Measurements from ENCODE around the gene FRYL.
A peak's percentile ranks its signal among the peaks of the same experiment; 100 is the strongest.

FRYL gene

DNA sequence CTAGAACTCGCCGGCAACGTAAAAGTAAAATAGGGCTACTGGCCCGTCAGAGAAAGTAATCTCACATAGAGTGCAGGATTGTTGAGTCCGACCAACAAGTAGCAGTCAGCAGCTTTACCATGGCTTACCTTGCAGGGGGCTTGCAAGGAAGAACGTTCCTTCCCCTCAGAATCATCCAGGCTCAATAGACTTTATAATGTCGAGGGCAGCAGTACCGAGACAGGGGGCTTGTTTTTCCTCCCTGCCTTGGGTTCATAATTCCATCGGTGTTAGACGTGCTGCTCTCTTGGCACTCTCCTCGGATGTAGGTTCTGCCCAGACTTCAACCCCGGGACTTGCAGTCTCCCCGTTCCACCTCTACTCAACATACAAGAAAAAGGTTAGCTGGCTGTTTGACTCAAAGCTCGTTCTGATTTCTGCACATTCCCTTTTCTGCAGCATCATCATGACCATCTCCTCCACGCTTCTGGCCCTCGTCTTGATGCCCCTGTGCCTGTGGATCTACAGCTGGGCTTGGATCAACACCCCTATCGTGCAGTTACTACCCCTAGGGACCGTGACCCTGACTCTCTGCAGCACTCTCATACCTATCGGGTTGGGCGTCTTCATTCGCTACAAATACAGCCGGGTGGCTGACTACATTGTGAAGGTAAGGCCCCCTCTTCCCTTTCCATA is 295.4 kb downstream of the FRYL start:
- Mint-ChIP-seq H3K4me3 (peak overlapping the region; percentile 65), H3K9me3 (peaks cover 5% of the 10 kb centered on the region), H3K36me3 (ENCODE audit: low read depth) (no peaks in the 10 kb centered on the region), H3K4me1 (no peaks in the 10 kb centered on the region), H3K27me3 (ENCODE audit: low read depth, poor library complexity) (peaks cover 90% of the 10 kb centered on the region), H3K27ac (no peak overlapping the region)
- no peak for DNase-seq
- TF ChIP-seq CTCF (IDR thresholded peaks at IDR 0.05): no peak

DNA sequence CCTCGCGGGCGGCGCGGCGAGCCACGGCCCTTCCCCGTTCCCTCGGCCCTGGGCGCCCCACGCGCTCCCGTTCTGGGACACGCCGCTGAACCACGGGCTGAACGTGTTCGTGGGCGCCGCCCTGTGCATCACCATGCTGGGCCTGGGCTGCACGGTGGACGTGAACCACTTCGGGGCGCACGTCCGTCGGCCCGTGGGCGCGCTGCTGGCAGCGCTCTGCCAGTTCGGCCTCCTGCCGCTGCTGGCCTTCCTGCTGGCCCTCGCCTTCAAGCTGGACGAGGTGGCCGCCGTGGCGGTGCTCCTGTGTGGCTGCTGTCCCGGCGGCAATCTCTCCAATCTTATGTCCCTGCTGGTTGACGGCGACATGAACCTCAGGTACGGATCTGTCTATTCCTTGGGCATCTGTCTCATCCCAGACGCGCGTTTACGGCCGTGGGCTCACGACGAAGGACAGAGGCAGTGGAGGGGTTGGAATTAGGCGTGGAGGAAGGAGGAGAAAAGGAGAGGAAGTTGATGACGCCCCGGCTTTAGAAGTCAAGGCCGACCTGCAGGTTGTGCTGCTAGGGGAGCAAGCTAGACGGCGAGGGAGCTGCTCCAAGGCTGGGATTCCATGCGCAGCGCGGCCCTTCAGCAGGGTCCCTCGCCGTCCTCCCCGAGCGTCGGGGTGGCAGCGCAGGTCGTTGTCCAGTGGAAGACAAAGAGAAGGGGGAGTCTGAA is 296.1 kb downstream of the FRYL start:
- Mint-ChIP-seq H3K27ac (no peak overlapping the region), H3K4me3 (peak overlapping the region; percentile 58), H3K4me1 (no peaks in the 10 kb centered on the region), H3K27me3 (ENCODE audit: low read depth, poor library complexity) (peaks cover 83% of the 10 kb centered on the region), H3K36me3 (ENCODE audit: low read depth) (no peaks in the 10 kb centered on the region), H3K9me3 (peaks cover 5% of the 10 kb centered on the region)
- no peak for TF ChIP-seq CTCF (IDR thresholded peaks at IDR 0.05)
- DNase-seq: peak; percentile 17

DNA sequence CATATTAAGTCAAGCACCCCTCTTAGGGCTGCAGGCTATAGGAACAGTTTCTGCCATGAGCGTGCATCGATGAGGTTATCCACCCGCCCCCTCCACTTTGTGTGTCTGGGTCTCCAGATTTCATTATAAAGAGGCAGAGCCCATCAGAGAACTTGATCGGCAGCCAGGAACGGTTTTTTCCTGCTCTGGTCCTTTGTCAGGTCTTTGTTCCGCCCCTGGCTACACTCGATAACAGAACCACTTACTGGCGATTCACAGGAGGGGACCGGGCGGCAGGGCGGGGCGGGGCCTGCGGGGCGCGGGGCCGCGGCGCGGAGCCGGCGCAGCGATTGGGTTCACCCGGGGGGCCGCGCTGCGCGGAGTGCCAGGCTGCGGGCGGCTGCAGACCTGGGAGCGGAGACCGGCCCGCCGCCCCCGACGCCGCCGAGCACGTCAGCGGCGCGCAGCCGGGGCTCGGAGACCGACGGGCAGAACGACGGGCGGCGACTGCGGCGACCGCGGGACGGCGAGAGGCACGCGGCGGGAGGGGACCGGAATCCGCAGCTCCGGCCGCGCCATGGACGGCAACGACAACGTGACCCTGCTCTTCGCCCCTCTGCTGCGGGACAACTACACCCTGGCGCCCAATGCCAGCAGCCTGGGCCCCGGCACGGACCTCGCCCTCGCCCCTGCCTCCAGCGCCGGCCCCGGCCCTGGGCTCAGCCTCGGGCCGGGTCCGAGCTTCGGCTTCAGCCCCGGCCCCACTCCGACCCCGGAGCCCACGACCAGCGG is 296.9 kb downstream of the FRYL start, which contains the start of gene SLC10A4:
SLC10A4 (plus strand) TSS at position 338 of the 771 bp plus-strand sequence; CDS start at position 557, 219 bp downstream.
- Mint-ChIP-seq H3K9me3 (peaks cover 5% of the 10 kb centered on the region), H3K27ac (no peak within 1 kb of the TSS)
- no peak for TF ChIP-seq CTCF (IDR thresholded peaks at IDR 0.05)

GRCh38 chr4:48481581-48481980 is 298.5 kb downstream of the FRYL start:
- H3K27ac Mint-ChIP-seq: no peak overlapping the region
- H3K36me3 Mint-ChIP-seq (ENCODE audit: low read depth): no peaks in the 10 kb centered on the region
- H3K4me3 Mint-ChIP-seq: no peak overlapping the region
- no peak for TF ChIP-seq CTCF (IDR thresholded peaks at IDR 0.05)
- peaks cover 5% of the 10 kb centered on the region for H3K9me3 Mint-ChIP-seq
- DNase-seq: no peak
- H3K27me3 Mint-ChIP-seq (ENCODE audit: low read depth, poor library complexity): peaks cover 71% of the 10 kb centered on the region
- no peaks in the 10 kb centered on the region for H3K4me1 Mint-ChIP-seq

More for the DNA sequence above, 296.9 kb downstream of the FRYL start, which contains the start of gene SLC10A4:
- Mint-ChIP-seq H3K27me3 (ENCODE audit: low read depth, poor library complexity) (peaks cover 80% of the 10 kb centered on the region), H3K36me3 (ENCODE audit: low read depth) (no peaks in the 10 kb centered on the region), H3K4me3 (peak within 1 kb of the TSS; percentile 79), H3K4me1 (no peaks in the 10 kb centered on the region)
- peak; percentile 78 for DNase-seq

DNA sequence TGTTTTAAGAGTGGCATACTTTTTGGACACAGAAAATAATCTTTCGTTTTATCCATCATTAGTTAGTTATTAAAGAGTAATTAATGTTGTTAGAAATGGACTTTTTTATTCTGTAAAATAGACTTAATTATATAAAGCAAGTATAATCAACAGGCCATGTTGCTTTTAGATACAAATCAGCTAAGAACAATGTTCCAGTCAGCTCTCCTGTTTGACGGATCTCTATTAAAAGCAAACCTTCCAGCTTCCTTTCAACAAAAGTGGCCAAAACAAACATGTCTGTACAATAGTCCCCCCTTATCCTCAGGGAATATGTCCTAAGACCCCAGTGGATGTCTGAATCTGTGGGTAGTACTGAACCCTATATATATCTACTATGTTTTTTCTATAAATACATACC is 301.8 kb downstream of the FRYL start:
- Mint-ChIP-seq H3K27me3 (ENCODE audit: low read depth, poor library complexity) (peaks cover 49% of the 10 kb centered on the region), H3K9me3 (no peaks in the 10 kb centered on the region), H3K36me3 (ENCODE audit: low read depth) (no peaks in the 10 kb centered on the region), H3K27ac (no peak overlapping the region), H3K4me1 (no peaks in the 10 kb centered on the region), H3K4me3 (no peak overlapping the region)
- no peak for DNase-seq
- no peak for TF ChIP-seq CTCF (IDR thresholded peaks at IDR 0.05)
